NCI-H1092 treated with DMSO at 0.1 percent for 48 hours (cell line): ENCODE measurements around the gene TRPM5.
A peak's percentile ranks its signal among the peaks of the same experiment; 100 is the strongest.

Experiments used
- DNase-seq: peaks from one replicate; lab custom pipeline; 2025; lab: John Stamatoyannopoulos, UW

TRPM5 gene

DNA sequence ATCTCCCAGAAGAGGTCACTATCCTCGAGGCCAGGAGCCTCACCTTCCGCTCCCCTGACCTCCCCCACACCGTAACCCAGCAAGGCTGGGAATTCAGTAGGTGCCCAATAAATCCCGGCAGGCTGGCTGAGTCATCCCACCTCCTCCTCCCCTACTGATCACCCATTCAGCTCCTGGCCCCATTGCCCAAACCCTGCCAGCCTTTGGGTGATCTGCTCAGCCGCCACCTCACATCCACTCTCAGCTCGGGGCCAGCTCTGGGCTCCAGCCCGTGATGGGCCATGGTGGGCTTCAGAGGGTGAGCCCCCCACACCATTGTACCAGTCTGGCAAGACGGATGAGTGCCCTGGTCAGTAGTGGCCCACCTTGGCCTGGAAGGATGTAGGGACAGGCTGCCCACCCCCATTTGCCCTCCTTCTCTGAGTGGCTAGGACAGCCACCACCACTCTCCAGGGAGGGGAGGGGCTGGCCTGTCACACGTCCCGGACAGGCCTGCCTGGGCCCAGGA lies 8.2 kb downstream of the TRPM5 start:
- DNase-seq = no peak

DNA sequence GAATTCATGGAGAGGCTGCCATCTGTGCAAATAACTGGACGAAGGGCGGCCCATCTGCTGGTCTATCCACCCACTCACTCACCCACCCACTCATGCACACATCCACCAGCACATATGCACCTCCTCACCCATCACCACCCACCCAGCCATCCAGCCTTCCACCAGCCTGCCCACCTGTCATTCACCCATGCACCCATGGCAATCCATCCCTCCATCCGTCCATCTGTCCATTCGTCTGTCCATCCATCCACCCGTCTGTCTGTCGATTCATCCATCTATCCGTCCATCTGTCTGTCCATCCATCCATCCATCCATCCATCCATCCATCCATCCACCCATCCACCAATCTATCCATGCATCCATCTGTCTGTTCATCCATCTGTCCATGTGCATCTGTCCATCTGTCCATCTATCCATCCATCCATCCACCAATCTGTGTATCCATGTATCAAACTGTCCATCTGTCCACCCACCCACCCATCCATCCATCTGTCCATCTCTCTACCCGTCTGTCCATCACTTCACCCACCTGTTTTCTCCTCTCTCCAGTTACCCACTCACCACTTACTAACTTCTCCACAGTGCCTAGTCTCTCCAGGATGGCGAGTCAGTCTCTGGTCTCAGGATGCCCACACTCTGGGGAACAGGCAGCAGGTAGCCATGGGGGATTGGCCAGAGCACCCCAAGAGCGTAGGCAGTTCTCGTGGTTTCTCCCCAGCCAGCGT lies 8.9 kb downstream of the TRPM5 start:
- no peak for DNase-seq

DNA sequence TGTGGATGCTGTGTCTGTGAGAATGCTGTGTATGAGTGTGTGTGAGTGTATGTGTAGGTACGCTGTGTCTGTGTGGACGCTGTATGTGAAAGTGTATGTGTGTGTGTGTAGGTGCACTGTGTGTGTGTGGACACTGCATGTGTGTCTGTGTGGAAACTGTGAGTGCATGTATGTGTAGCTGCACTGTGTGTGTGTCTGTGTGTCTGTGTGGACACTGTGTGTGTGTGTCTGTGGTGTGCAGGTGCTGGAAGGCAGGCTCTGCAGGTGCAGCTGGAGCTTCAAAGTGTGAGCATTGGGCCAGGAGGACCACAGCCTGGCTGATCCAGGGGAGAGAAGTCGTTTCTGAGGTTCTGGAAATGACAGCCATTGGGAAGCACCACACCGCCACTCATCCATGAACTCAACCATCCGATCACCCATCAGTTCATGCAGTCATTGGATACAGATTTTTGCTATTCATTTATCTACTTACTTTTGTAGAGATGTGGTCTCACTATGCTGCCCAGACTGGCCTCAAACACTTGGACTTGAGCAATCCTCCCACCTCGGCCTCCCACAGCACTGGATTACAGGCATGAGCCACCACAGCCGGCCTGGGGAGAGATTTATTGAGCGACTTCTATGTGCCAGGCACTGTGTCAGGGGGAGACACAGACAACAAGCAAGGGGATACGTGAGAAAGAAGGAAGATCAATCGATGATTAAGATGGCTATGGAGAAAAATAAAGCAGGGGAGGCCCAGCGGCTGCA lies 9.6 kb downstream of the TRPM5 start:
- DNase-seq = no peak

DNA sequence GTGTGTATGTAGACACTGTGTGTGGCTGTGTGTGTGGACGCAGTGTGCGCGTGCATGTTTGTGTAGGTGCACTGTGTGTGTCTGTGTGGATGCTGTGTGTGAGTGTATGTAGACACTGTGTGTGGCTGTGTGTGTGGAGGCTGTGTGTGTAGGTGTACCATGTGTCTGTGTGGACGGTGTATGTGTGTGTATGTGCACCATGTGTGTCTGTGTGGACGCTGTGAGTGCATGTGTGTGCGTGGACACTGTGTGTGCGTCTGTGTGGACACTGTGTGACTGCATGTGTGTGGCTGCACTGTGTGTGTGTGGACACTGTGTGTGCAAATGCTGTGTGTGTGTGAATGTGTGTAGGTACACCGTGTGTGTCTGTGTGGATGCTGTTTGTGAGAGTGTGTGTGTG lies 10.3 kb downstream of the TRPM5 start:
- DNase-seq = no peak

DNA sequence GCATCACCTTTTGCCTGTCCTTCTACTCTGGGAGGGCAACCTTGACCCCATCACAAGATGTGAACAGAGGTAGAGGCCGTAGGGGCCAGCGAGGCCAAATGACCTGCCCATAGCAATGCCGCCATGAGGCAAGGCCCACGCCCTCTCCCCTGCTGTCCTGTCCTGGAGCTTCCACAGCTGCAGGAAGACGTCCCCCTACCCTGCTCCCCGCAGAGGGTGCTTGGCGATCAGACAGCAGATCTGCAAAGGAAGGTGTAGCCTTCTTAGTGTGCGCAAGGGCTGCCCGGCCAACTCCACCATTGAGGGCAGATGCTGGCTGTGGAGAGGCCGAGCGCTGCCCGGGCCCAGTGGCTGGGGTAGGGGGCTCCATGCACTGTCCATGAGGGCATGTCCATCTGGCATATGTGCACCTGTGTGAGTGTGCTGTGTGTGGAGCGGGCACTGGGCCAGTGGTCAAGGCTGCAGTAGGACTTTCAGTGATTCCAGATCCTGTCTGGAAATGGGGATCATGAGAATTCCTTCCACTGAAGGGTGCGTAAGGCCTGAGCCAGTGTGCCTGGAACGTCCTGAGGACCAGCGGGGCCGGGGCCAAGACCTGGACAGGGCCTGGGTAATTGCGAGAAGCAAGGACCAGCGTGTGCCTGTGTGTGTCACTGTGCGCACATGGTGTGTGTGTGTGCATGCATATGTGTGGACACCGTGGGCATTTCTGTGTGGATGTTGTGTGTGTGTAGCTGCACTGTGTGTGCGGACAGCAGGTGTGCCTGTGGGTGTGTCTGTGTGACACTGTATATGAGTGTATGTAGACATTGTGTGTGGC lies 11.0 kb downstream of the TRPM5 start:
- no peak for DNase-seq

DNA sequence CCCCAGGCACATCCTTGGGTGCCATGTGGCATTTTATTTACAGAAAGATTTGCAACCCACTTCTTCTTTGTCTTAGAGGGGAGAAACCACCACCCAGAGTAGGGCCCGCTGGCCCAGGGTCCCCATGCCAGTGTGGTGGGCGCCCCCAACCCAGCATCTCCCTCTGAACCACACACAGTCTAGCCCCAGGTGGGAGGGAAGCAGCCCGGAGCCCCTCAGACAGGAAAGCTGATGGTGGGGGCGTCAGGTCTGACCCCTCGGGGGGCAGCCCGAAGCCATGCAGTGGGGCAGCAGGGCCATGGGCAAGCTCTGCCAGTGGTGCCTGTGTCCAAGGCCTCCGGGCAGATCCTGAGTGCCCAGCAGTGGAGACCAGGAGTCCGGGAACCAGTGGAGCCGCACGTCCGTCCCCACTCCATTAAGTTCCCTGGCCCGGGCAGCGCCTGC lies 11.7 kb downstream of the TRPM5 start:
- DNase-seq = no peak

DNA sequence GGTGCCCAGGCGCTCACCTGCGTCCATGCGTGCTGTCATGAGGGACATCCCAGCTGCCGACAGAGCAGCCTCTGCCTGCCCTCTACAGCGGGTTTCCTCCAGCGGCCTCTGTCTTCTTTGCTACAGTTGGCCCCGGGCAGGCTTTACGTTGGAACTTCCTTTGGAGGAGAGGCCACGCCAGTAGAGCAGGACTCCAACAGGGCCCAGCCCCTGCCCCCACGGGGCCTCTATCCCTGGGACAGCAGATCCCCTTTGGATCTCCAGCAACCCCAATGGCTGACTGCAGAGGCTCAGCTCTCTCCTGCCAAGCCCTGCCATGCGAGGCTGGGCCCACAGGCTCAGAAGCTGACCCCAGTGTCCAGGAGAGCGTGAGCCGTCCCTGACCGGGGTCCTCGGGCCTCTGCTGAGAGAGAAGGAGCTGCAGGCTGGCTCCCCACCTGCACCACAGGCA lies 12.1 kb downstream of the TRPM5 start:
- no peak for DNase-seq

DNA sequence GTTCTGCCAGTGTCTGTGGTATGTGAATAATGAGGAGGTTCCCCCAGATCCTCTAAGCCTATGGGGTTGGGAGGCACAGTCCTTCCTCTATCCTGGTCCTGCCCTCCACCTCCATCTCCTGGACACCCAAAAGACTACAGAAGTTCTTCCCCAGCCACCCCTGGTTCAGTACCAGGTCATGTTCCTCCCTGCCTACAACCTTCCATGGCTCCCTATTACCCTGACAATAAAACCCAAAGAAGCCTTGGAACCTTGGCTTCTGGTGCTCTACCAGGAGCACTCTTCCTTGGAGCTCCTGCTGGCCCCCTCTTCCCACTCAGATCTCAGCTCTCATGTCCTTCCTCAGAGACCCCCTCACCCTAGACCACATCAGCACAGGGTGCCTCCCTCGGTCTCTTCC lies 12.9 kb downstream of the TRPM5 start:
- DNase-seq = no peak

DNA sequence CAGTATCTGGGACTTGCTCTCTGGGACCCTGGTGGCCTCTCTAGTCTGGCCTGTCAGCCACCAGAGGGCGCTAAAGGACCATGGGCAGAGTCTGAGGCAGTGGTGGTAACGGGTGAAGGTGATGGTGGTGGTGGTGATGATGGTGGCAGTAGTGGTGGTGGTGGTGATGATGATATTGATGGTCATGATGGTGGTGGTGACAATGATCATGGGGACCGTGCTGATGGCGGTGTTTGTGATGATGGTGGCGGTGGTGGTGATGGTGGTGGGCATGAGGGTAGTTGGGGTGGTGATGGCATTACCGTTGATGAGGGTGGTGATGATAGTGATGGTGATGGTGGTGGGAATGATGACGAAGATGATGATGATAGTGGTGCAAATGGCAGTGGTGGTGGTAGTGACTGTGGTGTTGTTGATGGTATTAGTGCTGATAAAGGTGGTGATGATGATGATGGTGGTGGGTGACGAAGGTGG lies 16.0 kb downstream of the TRPM5 start:
- DNase-seq = peak; percentile 30

DNA sequence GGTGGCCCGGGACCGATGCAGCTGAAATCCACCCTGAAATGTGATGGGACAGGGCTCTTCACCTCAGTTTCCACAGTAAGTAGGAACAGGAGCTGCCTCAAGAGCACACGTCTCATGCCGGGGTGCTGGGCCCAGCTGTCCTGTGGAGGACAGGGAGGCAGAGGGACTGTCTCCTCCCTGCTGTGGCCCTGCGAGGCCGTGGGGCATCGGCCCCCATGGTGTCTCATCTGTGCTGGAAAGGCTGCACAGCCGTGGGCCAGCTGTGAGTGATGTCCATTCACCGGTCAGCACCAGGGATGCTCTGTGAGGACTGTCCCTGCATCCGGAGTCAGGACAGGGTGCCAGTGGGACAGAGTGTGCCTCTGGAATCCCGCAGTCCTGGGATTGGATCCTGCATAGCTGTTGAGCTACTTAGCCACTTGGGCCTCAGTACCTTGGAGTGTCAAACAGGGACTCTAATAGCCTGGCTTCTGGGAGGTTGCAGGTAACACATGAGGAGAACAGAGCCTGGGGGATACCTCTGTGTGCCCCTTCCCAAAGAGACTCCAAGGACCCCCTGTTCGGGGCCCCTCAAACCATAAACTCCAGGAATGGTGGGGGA lies 16.5 kb downstream of the TRPM5 start:
- DNase-seq = no peak

DNA sequence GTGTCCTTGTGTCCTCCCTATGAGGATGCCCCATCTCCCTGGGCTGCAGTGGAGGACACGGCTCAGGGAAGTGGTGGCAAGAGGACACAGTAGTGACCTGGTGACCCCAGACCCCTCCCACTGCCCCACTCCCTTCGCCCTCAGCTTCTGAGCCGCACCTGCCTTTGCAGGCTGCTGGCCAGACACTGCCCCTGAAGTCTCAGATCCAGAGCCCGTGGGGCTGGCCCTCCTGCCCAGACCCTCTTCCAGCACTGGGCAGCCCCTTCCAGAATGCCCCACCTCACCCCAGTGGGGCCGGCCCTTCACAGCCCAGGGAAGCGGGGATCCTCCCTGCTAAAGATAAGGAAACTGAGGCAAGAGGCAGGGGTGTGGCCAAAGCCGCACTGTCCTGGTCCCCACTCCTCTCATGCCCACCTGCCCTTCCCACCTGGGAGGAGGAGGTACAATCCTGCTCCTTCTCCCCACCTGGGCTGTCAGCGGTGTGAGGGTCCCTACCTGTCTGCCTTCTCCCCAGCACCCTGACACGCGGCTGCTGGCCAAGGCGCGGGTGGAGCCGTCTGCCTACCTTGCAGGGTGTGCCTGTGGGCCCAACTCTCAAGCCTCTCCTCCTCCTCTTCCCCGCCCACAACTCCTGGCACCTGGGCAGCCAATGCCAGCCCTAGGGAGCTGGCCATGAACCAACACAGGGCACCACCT lies 17.3 kb downstream of the TRPM5 start:
- no peak for DNase-seq

DNA sequence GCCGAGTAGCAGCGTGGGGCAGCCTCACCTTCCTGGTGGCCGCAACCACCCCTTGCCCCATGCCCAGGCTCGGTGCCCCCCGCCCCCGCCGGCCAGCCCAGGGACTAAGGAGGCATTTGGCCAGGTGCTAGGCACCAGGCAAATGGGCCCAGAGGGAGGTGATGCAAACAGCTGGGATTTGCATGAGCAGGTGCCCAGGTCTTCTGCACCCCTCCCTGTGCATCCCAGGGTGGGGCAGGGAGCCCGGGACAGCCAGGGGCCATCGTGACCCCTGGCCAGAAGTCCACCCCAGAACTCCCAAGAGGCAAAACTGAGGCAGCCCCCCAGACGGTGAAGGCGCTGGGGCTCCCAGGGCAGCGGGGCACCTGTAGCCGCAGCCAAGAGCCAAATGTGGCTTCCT lies 18.1 kb downstream of the TRPM5 start:
- DNase-seq = no peak

DNA sequence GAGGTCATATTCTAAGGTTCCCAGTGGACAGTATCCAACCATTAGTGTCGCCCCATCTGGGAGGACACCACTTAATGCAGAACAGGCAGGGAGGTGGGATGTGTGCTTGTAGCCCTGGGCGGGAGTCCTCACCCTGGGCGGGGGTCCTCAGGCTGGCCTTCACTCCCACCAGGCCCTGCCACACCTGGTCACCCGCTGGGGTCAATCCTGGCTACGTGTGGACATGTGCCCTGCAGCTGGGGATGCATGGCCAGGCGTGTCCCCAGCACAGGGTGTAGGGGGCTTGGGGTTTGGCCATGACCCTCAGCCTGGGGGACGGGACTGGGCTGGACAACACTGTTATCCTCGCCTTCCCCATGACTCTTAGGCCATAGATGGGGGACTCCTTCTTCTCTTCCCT lies 18.8 kb downstream of the TRPM5 start:
- no peak for DNase-seq

DNA sequence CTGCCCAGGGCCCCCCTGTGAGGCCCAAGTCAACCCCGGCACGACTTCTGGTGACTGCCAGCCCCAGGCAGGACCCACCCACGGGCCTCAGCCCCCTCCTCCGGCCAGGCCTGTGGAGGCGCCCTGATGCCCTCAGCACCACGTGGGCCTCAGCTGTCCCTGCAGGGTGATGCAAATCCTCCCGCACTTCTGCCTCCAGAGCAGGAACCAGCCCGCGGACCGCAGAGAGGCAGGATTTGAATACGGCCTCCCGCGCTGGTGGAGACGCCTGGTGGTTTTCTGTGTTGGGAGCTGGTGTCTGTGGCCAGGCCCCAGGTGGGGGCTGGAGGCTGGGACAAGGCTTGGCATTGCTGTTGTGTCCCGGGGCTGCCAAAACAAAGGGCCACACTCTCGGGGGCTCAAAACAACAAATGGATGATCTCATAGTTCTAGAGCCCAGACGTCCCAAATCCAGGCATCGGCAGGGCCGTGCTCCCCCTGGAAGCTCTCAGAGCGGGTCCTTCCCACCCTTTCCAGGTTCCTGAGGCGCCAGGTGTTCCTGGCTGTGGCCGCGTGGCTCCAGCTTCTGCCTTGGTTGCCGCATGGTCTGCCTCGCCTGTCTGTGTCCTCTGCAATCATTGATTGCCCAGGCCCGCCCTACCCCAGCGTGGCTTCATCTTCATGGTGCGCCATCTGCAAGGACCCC lies 19.4 kb downstream of the TRPM5 start:
- DNase-seq = no peak

DNA sequence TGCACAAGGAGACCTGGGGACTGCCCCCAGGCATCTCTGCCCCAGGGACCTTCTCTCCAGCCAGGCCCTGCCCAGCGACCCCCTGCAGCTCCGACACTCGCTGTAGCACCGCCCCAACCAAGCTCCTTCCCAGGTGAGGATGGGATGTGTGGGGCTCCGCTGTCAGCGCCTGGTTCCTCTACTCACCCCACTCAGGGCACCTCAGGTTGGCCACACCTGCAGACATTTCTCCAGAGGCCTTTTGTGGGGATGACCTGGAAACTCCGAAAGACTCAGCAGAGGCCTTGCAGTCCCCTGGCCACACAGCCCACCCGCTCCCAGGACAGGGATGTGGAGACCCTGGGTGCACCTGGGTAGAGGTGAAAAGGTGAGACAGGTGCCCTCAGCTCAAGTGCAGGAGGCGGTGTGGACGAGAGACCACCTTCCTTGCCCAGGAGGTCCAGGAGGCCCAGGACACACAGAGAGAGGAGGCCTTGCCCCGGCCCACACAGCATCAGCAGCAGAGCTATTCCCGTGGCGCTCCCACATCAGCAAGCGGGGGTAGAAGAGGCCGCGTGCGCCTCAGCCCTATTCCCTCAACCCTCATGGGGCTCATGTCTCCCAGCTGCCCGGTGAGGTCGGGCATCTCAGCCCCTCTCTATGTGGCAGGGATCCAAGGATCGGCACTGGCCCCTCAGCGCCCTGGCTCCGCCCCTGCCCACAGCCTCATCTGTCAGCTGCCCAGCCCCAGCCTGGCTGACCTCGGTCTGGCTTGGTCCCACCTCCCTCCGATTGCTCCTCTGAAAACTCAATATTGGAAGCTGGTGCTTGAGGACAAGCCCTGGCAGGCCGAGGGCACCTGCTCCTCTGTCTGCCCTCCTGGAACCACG lies 20.9 kb downstream of the TRPM5 start:
- no peak for DNase-seq

DNA sequence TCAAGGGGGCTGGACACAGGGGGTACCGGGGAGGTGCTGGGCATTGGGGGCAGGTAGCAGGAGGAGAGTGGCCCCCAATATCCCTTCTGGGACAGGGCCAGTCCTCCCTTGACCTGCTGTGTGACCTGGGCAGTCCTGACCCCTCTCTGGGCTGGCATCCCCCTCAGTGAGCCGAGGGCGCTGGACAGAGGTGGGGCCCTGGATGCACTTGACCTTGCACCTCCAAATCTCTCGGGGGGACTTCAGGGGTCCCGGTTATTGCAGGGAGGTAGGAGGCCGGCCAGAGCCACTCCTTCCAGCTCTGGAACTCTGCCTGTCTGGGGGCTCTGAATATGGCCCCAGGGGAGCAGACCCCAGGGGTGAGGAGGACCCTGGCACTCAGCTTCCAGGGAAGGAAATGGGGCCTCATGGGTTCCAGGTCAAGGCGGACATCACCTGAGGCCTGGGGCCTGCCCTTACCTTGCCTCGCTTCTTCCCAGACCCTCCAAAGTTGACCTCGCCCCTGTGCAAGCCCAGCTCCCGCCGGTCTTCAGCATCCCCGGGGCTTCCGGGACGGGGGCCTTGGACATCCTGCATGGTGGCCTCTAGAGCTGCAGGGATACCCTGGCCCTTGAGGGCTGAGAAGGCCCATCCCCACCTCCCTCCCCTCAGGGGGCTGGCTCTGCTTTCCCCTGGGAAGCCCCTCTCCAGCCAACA lies 21.7 kb downstream of the TRPM5 start:
- DNase-seq = no peak

DNA sequence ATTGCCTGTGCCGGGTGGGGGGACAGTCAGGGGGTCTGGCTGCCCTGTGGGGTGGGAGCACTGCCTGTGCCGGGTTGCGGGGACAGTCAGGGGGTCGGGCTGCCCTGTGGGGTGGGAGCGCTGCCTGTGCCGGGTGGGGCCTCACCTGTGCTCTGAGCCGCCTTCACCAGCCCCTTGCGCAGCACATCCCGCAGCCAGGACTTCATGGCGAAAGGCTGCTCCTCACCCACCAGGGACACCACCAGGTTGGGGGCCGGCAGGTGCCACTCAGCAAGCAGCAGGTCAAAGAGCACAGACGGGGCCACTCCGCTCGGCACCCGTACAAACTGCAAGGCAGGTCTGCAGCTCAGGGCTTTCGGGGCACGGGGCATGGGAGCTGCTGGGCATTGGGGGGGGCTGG lies 22.3 kb downstream of the TRPM5 start:
- DNase-seq = no peak

DNA sequence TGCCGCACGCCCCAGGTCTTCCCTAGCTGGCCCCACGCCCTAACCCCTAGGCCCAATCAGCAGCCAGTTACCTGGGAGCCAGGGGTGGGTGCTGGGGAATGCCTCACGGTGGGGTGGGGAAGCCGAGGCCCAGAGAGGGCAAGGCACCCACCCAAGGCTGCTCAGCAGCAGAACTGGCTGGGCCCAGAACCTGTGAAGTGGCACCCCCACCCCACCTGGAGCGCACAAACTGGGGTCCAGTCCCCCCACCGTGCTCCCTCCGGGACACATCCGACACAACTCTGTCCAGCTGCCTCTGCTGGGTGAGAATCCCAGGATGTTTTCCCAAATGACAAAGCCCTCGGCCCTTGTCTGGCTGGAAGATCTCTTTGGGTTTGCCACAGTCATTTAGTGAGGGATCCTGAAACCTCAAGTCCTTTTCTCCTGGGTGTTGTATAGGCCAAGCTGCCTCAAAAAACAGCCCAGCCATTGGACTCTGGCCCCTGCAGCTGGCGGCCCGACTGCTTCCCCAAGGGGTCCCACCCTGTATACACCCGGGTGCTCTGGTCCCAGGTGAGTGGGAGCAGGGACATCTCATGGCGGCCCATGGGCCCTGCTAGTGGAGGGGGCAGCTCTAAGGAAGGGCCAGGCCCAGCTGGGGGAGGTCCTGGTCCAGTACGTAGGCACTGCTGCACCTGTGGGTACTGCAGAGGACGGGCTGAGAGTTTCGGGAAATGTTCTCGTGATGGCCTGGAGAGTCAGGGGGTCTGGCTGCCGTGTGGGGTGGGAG lies 22.9 kb downstream of the TRPM5 start:
- no peak for DNase-seq
